GM13977 (cell line): ENCODE results near the gene HLA-DRA.
"Not testable (repeated sequence)": the region's sequence is repeated elsewhere in the genome, so short reads cannot be mapped to it uniquely, and the experiment has no call there.

ENCODE experiments used
- DNase-seq: peaks from one replicate; pipeline ENCODE4 v3.0.0; 2012; ENCODE audit warnings: low spot score
- CTCF ChIP-seq: IDR thresholded peaks from 2 replicates; pipeline ENCODE4 v1.5.1; 2012; ENCODE audit warnings: mild to moderate bottlenecking, control low read depth; ENCODE audit not compliant: insufficient read depth; ENCODE audit errors: extremely low read depth, missing control alignments
- in situ Hi-C: fragments of 300-500 bp; cut with MboI; formaldehyde crosslinking; loops from one replicate; pipeline ENCODE4 v1.12.0; 2022; ENCODE audit warnings: low sequenced_read_pairs, low pct_unique_long_range_greater_than_20kb, mixed read lengths, inconsistent platforms; ENCODE audit not compliant: unreplicated experiment

Gene HLA-DRA

GRCh38 chr6:32472781-32473375, 33.2 kb downstream of the HLA-DRA start:
- no peak for TF ChIP-seq CTCF
- in situ Hi-C loops, result loop anchor here (10.0 kb wide), 1 partner anchor 52 kb away; no protein-coding TSS in a partner anchor
- DNase-seq, result no peak

GRCh38 chr6:32473376-32474348, 34.0 kb downstream of the HLA-DRA start:
- DNase-seq, result not testable (repeated sequence)
- in situ Hi-C loops, result loop anchor here (10.0 kb wide), 1 partner anchor 51 kb away; no protein-coding TSS in a partner anchor

GRCh38 chr6:32475392-32476206, 35.9 kb downstream of the HLA-DRA start:
- in situ Hi-C loops, result loop anchor here (10.0 kb wide), 1 partner anchor 49 kb away; no protein-coding TSS in a partner anchor
- no peak for DNase-seq
- no peak for TF ChIP-seq CTCF

- in situ Hi-C loops, result no loop called here
- no peak for DNase-seq
- no peak for TF ChIP-seq CTCF
Observed at GRCh38 chr6:32483968-32484613, 44.4 kb downstream of the HLA-DRA start.

GRCh38 chr6:32484614-32484998, 44.9 kb downstream of the HLA-DRA start:
- TF ChIP-seq CTCF, result no peak
- in situ Hi-C loops, result no loop called here
- no peak for DNase-seq

GRCh38 chr6:32488083-32488482, 48.4 kb downstream of the HLA-DRA start:
- TF ChIP-seq CTCF, result no peak
- in situ Hi-C loops, result no loop called here
- DNase-seq, result no peak
